NCI-H2081 treated with DMSO at 0.1 percent for 48 hours (cell line): ENCODE measurements around the gene GJB2.

ENCODE experiments used
- DNase-seq: peaks from one replicate; lab custom pipeline; 2025; lab: John Stamatoyannopoulos, UW

The GJB2 gene

DNA sequence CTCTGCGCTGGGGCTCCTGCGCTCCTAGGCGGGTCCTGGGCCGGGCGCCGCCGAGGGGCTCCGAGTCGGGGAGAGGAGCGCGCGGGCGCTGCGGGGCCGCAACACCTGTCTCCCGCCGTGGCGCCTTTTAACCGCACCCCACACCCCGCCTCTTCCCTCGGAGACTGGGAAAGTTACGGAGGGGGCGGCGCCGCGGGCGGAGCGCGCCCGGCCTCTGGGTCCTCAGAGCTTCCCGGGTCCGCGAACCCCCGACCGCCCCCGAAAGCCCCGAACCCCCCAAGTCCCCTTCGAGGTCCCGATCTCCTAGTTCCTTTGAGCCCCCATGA is at the start of gene GJB2:
GJB2 (minus strand) TSS at position 103 of the 326 bp plus-strand sequence. CDS start 3,357 bp downstream, outside the sequence.
- DNase-seq = no peak

DNA sequence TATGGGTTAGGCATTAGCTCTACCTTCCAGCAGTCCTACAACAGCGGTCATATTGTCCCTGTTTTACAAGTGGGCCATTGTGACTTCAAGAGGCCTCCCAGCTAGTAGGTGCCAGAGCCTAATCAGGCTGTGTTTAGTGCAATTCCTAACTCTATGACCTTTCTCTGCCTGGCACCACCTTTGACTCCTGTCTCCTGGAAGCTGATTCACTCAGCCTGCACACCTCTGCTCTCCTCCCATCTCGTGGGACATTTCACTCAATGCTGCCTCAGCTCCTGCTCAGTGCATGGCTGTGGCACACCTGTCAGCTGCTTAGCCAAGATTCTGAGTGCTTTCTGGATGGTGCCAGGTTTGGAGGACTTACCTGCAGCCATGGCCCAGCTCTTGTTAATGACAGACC is 48.9 kb upstream of the GJB2 start:
- DNase-seq = no peak

DNA sequence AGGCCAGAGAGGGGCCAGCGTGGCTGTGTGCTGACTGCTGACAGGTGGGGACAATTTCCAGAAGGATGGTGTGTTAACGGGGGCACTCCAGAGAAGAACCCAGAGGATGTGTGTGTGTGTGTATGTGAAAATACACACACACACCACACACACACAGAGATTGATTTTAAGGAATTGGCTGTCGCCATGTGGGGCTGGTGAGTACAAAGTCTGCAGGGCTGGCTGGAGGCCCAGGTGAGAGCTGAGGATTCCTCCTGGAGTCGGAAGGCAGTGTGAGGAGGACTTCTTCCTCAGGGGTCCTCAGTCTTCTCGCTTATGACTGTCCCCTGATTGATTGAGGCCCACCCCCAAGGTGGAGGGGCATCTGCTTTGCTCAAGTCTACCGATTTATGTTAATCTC is 47.0 kb upstream of the GJB2 start:
- no peak for DNase-seq

DNA sequence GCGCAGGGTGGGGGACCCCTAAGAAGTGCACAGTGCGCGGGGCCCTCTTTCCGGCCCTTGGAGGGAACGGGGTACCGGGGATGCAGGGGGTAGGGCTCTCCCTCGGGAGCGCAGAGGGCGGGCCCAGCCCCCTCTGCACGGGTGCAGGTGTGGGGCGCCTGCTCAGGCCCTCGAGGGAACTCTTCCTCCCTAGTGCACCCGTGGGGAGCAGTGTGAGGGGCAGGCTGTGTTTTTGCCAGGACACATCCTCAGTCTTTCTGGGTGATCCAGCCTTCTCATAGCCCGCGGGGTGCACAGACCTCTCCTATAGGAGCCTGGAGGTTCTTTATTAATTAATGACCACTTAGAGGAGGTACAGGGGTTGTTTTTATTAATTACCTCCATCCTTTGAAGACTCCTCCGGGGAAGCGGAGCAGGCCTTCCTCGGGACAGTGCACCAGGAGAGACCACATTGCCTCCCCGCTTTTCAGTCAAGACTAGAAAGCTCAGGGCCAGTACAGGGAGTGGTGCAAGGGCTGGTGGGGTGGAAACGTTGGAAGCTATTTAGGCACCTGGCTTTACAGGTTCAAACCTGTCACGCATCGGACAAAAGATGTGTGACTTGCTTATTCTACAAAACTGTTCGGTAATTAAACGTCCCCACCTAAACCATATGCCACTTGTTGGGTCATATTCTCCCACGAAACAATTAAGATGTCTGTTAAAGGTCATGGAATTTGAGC is 40.0 kb upstream of the GJB2 start:
- DNase-seq = no peak

DNA sequence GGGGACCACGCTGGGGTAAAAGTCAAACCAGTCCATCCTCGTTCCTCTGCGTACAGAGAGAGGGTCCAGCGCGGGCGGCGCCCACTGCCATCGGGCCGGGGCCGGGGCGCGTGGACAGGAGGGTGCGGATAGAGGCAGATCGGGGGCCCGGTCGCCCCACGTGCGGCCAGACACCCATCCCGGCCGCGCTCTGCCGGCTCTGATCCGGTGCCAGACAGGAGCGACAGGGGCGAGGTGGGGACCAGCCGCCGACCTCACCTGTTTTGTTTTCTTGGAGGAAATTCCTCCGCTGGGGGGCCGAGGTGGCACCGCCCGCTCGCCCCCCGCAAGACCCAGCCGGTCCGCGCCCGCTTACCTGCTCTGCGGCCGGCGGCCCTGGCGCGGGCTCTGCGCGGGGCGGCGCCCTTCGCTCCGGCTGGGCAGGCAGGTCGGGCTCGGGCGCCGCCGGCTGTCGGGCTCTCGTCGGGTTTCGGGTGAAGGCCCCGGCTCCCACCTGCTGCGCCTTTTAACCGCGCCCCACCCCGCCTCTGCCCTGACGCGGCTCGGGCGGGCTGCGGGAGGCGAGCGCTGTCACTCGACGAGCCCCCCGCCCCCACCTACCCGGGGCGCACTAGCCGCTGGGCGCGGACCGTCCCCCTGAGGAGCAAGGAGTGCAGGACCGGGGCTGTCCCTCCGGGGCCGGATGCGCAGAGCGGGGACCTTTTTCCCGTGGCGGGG is 39.3 kb upstream of the GJB2 start, which contains the start of gene GJB6:
GJB6 (minus strand) TSS at position 481 of the 717 bp plus-strand sequence. CDS start 8,839 bp downstream, outside the sequence.
- no peak for DNase-seq

DNA sequence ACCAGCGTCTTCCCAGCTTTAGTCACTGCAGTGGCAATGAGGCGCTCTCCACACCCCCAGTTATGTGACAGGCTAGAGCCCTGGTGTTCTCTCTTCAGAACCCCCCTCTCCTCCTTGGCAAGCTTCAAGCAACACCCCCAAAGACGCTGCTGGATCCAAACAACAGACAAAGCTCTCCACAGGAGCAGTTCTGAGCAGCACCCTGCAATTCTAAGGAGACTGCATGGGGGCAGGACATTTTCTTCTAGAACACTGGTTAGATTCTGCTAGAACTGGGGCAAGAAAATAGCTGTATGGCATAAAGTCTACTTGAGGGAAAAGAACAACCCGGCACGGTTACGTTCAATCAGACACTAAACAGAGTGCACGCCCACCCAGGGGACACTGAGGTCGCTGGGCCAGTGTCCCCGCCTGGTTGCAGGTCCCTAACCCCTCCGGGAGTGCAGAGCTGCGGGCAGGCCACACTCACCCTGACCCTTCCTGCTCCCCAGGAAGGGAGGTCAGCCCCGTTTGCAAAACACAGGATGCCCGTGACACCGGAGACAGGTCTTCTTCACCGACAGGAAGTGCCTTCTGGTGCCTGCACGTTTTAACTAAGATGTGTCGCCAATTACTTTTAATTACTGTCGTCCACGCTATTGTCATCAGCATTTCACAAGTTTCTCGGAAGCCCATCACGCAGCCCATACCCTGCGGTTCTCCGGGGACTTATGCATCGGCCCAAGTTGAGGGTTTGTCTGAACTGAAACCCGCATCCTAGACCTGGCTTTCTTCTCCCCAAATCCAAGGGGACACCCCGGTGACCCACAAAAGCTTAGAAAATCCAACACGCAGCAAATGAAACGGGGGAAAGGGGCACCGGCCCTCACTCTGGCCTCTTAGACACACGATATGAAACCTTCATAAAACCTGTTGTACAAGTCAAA is 38.4 kb upstream of the GJB2 start:
- no peak for DNase-seq

DNA sequence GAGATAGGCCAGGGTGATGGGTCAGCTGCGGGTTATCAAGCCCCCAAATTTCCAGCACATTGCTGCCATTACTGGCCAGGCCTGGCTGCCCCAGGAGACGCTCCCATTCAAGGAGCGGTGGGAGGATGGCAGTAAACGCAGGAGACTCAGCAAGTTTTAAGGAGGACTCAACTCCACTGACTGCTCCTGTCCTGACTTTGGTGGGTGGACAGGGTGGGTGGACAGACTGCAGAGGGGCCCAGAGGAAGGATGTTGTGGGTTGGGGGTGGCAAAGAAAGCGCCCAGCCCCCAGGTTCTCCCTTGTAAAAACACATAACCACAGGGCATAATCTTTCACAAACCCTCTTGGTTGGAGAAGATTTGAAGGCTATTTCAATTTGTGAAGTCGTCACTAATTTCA is 35.0 kb upstream of the GJB2 start:
- no peak for DNase-seq

DNA sequence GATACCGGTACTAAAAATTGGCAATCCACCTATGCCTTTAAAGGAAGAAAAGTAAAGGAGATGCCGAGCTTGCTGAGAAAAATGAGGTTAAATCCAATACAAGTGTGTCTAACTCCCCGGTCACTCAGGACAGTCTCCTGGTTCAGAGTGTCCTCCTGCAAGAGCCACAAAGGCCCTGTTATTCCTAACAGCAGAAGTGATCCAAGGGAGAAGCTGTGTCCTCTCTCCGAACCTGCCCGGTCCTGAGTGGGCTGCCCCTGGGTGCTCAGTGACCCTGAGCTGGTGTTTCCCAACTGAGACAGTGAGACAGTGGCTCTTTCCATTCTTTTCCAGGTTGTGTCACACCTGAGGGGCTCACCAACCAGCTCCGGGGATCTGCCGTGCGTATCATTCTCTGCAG is 34.5 kb upstream of the GJB2 start:
- no peak for DNase-seq

DNA sequence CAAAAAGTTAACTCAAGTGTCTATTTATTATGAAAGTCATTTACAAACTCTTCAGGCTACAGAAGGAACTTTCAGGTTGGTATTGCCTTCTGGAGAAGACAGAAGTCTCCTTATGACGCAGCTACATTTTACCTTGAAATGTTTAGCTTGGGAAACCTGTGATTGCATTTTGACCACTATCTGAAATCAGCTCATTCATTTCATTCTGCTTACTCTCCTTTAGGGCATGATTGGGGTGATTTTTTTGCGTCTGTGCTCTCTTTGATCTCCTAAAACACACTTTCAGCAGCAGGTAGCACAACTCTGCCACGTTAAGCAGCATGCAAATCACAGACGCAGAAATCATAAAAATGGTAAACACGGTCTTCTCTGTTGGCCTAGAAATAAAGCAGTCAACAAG is 29.8 kb upstream of the GJB2 start:
- no peak for DNase-seq

DNA sequence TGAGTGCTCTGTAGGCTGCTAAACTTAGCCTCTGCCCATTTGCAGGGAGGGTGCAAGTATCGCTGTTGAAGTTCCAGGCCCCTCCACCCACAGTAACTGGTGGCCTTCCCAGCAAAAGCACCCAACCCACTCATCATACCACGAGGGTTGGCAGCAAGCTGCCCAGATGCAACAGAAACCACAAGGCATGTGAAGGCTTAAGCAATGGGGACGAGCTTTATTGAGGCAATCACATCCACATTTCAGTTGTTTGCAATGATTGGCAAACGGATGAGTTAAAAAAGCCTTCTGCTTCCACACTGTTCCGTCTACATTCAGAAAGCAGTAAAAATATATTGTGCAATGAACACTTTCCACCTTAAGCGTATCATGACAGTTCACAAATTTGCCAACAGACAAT is 29.0 kb upstream of the GJB2 start:
- DNase-seq = no peak

DNA sequence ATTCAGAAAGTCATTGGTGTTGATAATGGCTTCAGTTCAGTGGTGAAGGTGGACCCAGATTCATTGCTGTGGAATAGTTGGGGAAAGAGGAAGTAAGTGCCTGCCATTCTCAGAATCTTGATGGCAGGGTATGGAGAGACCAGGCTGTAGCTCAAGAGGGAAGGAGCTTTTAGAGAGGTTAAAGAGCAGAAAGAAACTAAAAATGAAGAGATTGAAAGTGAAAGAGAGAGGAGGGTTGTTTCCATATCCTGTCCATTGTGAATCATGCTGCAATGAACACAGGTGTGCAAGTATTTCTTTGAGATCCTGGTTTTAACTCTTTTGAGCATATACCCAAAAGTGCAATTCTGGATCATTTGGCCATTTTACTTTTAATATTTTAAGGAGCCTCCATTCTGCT is 26.8 kb upstream of the GJB2 start:
- DNase-seq = no peak

DNA sequence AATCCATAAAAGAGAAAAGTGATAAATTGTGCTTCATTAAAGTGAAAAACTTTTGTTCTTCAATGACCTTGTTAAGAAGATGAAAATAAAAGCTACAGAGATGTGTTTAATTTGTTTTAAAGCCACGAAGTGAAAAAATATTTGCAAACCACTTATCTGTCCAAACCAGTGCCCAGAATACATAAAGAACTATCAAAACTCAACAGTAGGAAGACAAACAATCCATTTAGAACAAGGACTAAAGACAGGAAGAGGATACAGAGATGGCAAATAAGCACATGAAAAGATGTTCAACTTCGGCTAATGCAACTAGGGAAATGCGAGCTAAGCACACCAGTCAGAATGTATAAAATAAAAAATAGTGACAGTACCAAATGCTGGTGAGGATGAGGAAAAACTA is 24.4 kb upstream of the GJB2 start:
- DNase-seq = no peak

DNA sequence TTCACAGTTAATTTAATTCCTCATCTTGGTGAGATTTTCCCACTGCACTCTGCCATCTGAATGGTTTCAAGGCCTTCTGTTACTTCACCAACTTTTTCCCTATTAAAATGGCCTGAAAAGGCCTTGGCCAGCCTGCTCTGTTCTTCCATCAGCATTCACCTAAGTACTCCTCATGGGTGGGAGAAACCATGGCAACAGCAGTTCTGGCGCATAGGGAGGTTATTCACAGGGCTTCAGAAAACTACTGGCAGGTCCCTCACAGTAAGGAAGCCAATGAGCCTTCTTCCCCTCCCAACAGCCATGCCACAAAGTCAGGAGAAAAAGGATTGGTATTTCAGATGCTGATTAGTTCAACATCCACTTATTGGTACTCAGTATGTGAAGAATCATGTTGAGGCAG is 17.2 kb upstream of the GJB2 start:
- no peak for DNase-seq

DNA sequence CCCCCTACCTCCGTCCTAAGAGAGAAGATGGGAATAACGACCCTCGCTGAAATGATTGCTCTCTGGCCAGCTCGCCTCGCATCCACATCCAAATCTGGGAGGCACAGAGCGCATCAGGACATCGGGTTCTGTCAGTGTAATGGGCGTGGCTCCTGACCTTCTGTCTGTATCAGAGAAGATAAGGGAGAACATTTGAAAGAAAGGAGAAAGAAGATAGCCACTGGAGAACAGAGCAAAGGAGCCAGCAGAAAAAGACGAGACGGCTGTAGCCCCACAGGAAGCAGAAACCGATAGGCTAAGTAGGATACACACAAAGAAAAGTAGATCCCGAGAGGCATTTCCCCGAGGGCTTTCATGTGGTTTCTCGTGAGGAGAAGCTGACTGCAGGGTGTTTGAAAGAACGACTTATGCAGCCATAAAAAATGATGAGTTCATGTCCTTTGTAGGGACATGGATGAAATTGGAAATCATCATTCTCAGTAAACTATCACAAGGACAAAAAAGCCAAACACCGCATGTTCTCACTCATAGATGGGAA is 14.0 kb upstream of the GJB2 start:
- DNase-seq = no peak

DNA sequence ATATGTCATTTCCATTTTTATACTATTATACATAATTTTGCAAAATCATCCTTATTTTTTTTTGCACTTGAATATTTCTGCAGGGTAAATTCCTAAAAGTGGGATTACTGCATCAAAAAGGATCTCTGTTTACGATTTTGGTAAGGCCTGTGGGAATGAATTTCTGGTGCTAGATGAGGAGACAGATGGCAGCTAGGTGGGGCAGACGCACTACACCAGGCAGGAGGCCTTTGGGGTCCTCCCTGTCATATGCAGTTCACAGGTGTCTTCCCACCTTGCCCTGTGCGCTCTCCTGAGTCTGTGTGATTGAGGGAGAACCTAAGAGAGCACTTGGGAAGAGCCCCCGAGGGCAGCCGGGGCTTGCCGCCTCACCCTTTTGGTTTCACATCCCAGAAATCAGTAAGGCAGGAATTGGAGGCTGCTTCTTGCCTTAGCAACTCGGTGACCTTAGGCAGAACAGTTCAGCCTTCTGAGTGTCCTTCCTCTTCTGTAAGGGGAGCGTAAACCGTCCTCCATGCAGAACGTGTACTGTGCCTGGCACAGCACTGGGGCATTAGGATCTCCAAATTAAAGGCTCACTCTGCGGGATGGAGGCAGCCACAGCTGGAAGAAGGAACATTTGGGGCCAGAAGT is 13.4 kb upstream of the GJB2 start:
- DNase-seq = no peak

DNA sequence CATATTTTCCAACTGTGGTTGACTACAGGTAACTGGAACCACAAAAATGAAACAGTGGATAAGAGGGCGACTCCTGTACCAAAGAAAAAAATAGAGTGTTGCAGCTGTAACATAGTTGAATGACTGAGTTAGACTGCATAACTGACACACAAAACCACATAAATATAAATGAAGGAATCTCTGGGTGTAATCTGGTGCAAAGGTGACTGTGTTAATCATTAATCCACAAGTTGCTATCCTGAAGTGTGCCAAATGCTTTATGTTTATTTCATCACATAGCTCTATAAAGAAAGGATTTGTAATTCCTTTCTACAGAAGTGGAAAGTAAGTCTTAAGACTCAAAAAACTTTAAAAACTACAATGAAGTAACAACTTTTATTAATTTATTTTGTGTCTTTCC is 6.0 kb upstream of the GJB2 start:
- no peak for DNase-seq

DNA sequence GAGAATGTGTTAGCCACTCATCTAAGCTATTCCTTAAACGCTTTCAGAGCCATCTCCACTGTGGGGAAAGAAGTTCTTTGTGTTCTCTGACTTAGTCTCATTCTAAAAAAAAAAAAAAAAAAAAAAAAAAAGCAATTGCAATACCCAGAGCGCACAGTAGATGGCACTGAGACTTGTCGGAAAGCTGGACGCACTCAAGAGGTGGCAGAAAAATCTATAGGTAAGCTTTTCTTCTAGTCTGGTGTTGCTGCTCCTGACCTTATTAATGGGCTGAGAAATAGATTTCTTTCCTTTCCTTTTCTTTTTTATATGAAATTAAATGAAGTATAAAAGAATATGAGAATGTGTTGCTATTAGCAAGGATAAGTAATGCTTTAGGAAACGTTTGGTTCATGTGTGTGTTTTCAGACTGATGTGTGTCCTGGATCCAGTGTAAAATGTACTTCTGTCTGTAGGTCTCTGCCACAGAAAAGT is 4.7 kb upstream of the GJB2 start:
- no peak for DNase-seq

DNA sequence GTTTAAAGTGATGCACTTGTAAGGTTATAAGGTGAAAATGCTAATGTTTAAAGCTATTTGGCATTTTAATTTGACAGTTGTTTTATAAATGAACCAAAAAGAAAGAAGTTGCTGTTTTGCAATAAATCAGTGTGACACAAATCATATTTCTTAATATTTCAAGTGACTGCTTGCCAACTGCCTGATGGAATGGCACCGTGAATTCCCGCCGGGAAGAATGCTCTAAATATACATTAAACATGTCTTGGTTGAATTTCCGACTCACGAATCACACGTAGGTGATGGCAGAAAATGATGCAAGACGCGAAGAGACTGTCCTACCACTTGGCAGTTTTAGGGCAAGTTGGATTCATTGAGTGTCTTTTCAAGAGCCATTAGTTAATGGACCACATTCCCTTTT is 3.1 kb upstream of the GJB2 start:
- DNase-seq = no peak

DNA sequence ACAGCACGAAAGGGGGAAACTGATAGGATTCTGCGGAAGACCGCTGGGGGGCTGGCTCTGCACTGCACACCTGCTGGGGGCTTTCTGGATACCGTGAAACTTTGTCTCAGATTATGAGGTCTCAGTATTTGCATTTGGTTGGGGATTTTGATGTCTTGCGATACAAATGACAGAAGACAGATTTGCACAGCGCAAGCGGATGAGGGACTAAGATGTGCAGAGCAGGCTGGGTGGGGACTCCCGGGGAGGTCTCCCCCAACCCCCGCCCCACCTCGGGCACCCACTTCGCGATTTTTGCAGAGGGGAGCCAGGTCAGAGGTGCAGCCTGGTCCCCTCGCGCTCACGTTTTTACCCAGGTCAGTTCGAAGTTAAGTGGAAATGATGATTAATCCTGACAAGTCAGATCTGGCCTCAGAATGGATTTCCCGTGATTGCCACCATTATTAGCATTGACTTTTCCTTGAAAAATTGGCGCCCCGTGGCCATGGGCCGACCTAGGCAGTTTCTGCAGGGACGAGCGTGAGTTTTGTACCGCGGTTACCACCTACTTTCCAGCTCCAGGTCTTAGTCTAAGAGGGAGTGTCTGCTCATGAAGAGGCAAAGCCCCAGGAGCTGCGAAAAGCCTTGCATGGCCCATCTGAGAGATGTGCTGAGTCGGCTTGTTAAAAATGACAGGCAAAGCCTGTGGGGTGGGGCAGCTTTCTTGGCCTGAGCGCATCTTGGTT is 1.3 kb upstream of the GJB2 start:
- DNase-seq = no peak

DNA sequence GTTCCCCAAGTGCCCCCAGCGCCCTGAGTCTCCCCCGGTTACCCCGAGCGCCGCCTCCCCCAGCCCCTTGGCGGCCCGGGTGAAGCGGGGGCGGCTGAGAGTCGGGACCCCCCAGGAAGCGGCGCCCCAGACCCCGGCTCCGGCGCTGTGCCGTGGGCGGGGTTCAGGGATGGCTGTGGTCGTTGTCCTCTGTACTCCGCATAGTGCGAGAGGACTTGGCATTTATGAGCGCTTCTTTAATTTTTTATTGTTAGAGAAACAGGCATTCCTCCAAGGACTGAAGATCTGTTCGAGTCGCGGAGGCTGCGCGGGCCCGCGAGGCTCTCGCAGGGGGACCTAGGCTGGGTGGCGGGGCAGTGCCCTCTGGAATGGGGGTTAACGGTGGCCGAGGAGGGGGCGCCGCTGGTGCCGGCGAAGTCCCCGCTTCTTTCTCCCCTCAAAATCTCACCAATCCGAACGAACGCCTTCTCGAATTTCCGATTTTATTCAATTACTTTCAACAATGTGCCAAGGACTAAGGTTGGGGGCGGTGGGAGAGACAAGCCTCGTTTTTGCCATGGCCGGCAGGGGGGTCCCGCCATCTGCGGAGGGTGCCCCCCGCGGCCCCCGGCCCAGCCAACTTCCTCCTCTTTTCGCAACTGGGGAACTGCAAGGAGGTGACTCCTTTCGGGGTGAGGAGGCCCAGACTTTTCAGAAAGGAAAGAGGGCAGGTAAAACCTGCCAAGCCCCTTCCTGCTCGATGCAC is 596 bp upstream of the GJB2 start:
- DNase-seq = no peak
